HepG2 (cell line): Measurements from ENCODE around the gene PCDH12. TPM values are rescaled to one million over a fixed set of nuclear protein-coding genes. Genes with fewer than 3 reads are reported as not detected.

Source experiments
- ATAC-seq: fragments of 200-7000 bp; cut with Tn5 transposase; 3 replicates; pipeline ENCODE4 v1.9.1; 2020; ENCODE audit warnings: mild to moderate bottlenecking, moderate library complexity
- BruUV-seq: library from RNA; stranded (reverse); fragments of 400-500 nt; replicated peaks from 2 replicates; lab custom pipeline; 2021; lab: Mats Ljungman, UMichigan
- CTCF ChIA-PET: fragments of 300-600 bp; formaldehyde crosslinking; extraction: SDS; loops from one replicate; lab custom pipeline; 2021; ENCODE audit warnings: low total read pairs, inconsistent platforms, low intra/inter-chr PET ratio; lab: Yijun Ruan, JAX
- POLR2A ChIA-PET: fragments of 350-600 bp; sonication (Branson Sonifier 250); formaldehyde crosslinking; loops from one replicate; lab custom pipeline; 2020; ENCODE audit warnings: antibody characterized with exemption, inconsistent platforms; lab: Yijun Ruan, JAX
- DNase-seq: peaks from one replicate; pipeline ENCODE4 v3.0.0-alpha.2; 2015; ENCODE audit warnings: low spot score
- FAIRE-seq: peaks from 3 replicates; lab custom pipeline; 2011; peaks lifted over from hg19 to GRCh38; lab: Jason Lieb, UNC
- H2AFZ ChIP-seq: one replicate; pipeline ENCODE4 v1.6.1; 2011; ENCODE audit warnings: low read length, inconsistent platforms
- H3K27ac ChIP-seq: fragments of 300-600 bp; 3 replicates; pipeline ENCODE4 v1.8.0; 2011; ENCODE audit warnings: mixed run types, mild to moderate bottlenecking, mixed read lengths, low read length, inconsistent platforms; ENCODE audit not compliant: insufficient read depth; ENCODE audit errors: extremely low read length
- H3K27me3 ChIP-seq, 2 experiments: fragments of 200-600 bp in 1 of 2; 2 replicates in 1 of 2; 3 replicates in 1 of 2; pipeline versions ENCODE4 v1.6.0 to v1.8.0; 2011; ENCODE audit warnings: low read length in 2 of 2, mild to moderate bottlenecking in 2 of 2, moderate library complexity in 2 of 2, inconsistent platforms in 1 of 2; ENCODE audit not compliant: insufficient read depth in 2 of 2, control insufficient read depth in 1 of 2
- H3K36me3 ChIP-seq, 2 experiments: fragments of 200-600 bp in 1 of 2; replicated peaks in 1 of 2; 2 replicates in 1 of 2; 3 replicates in 1 of 2; pipeline versions ENCODE4 v1.5.1 to v1.8.0; 2011; ENCODE audit warnings: low read length in 2 of 2, inconsistent platforms in 1 of 2; ENCODE audit not compliant: insufficient read depth in 2 of 2, control insufficient read depth in 1 of 2
- H3K4me1 ChIP-seq: 2 replicates; pipeline ENCODE4 v1.5.1; 2012; ENCODE audit warnings: low read length, inconsistent platforms; ENCODE audit not compliant: insufficient read depth
- H3K4me2 ChIP-seq: 2 replicates; pipeline ENCODE4 v1.6.0; 2011; ENCODE audit warnings: low read depth, low read length, inconsistent platforms
- H3K4me3 ChIP-seq, 3 experiments: fragments of 200-600 bp in 1 of 3; sonication (generic), shearing (Covaris generic) in 1 of 3; replicated peaks in 1 of 3; 2 replicates each; pipeline ENCODE4 v1.5.1; 2011 to 2016; ENCODE audit warnings: low read length in 3 of 3, inconsistent platforms in 2 of 3, low read depth in 2 of 3, mild to moderate bottlenecking in 2 of 3, control low read depth in 1 of 3, mixed read lengths in 1 of 3; ENCODE audit not compliant: insufficient read depth in 1 of 3
- H3K79me2 ChIP-seq: one replicate; pipeline ENCODE4 v1.6.1; 2011; ENCODE audit warnings: low read length, inconsistent platforms; ENCODE audit not compliant: insufficient read depth
- H3K9ac ChIP-seq: 2 replicates; pipeline ENCODE4 v1.6.0; 2011; ENCODE audit warnings: mild to moderate bottlenecking, low read depth, low read length, inconsistent platforms; ENCODE audit not compliant: insufficient read depth
- H3K9me3 ChIP-seq: 2 replicates; pipeline ENCODE4 v1.5.1; 2012; ENCODE audit warnings: mild to moderate bottlenecking, low read length
- H4K20me1 ChIP-seq: 2 replicates; pipeline ENCODE4 v1.6.0; 2011; ENCODE audit warnings: inconsistent platforms, mild to moderate bottlenecking, low read length, moderate library complexity; ENCODE audit not compliant: insufficient read depth
- CBX1 ChIP-seq: IDR thresholded peaks from one replicate; pipeline ENCODE4 v1.6.1; 2016; ENCODE audit warnings: antibody characterized with exemption, low read depth
- CENPX ChIP-seq: sonication (generic); formaldehyde crosslinking; IDR thresholded peaks from 2 replicates; pipeline ENCODE4 v1.9.0; 2021; ENCODE audit warnings: mild to moderate bottlenecking, missing genetic modification reagents, moderate library complexity
- FIP1L1 ChIP-seq: fragments of 200-400 bp; formaldehyde crosslinking; IDR thresholded peaks from 2 replicates; pipeline ENCODE4 v1.6.1; 2018; ENCODE audit warnings: low read depth, mild to moderate bottlenecking, low read length, moderate library complexity, borderline replicate concordance; ENCODE audit not compliant: insufficient read depth
- IKZF5 ChIP-seq: IDR thresholded peaks from 2 replicates; pipeline ENCODE4 v1.6.1; 2018; ENCODE audit warnings: missing genetic modification reagents, mild to moderate bottlenecking, missing compliant biosample characterization
- IRF2 ChIP-seq: IDR thresholded peaks from 2 replicates; pipeline ENCODE4 v1.6.1; 2018; ENCODE audit warnings: missing genetic modification reagents, missing compliant biosample characterization
- KDM5A ChIP-seq: fragments of 200-600 bp; sonication (generic); IDR thresholded peaks from 2 replicates; pipeline ENCODE4 v1.7.0; 2018; ENCODE audit warnings: antibody characterized with exemption, mild to moderate bottlenecking, low read length, borderline replicate concordance
- NCOA5 ChIP-seq: sonication (generic); formaldehyde crosslinking; IDR thresholded peaks from 2 replicates; pipeline ENCODE4 v1.4.0; 2020; ENCODE audit warnings: missing genetic modification reagents
- NPAS2 ChIP-seq: sonication (generic); formaldehyde crosslinking; IDR thresholded peaks from 2 replicates; pipeline ENCODE4 v1.8.0; 2022; ENCODE audit warnings: mild to moderate bottlenecking, missing genetic modification reagents, borderline replicate concordance
- REL ChIP-seq: sonication (generic); formaldehyde crosslinking; conservative IDR thresholded peaks from 2 replicates; pipeline ENCODE4 v1.8.0; 2022; ENCODE audit warnings: mild to moderate bottlenecking, missing genetic modification reagents, moderate library complexity
- ZNF512 ChIP-seq: sonication (generic); formaldehyde crosslinking; IDR thresholded peaks from 2 replicates; pipeline ENCODE4 v1.4.0; 2020; ENCODE audit warnings: mild to moderate bottlenecking, missing genetic modification reagents
- ZNF543 ChIP-seq: sonication (generic); formaldehyde crosslinking; IDR thresholded peaks from 2 replicates; pipeline ENCODE4 v1.4.0; 2020; ENCODE audit warnings: mild to moderate bottlenecking, missing genetic modification reagents
- ZSCAN29 ChIP-seq: sonication (generic); formaldehyde crosslinking; conservative IDR thresholded peaks from 2 replicates; pipeline ENCODE4 v1.4.0; 2020; ENCODE audit warnings: mild to moderate bottlenecking, missing genetic modification reagents
- WGBS: methylation state at CpG from one replicate; pipeline ENCODE4 v1.1.6; 2017; ENCODE audit warnings: low lambda C conversion rate; 5-methylcytosine and 5-hydroxymethylcytosine counted together
- in situ Hi-C: cut with HindIII; loops from 2 replicates; pipeline ENCODE4 v1.10.0; 2017; ENCODE audit warnings: low pct_unique_long_range_greater_than_20kb; ENCODE audit not compliant: extremely low pct_ligation_motif_present
- intact Hi-C: fragments of 100-400 bp; cut with micrococcal nuclease; formaldehyde crosslinking; loops from one replicate; pipeline ENCODE4 v1.10.0; 2022; ENCODE audit not compliant: unreplicated experiment
- polyA plus RNA-seq, 8 experiments: library from polyadenylated mRNA; depleted of rRNA in 3 of 8; stranded (reverse) in 7 of 8; unstranded in 1 of 8; fragments of >200 nt; fragmentation: Illumina TruSeq in 4 of 8; extraction: Trizol in 4 of 8; gene quantifications; 2 replicates each; pipeline versions ENCODE4 v1.2.1 to v1.2.3, GENCODE V29; 2011 to 2016; ENCODE audit warnings: low read depth in 4 of 8, missing spikeins in 1 of 8, mixed read lengths in 1 of 8; ENCODE audit not compliant: insufficient read depth in 1 of 8
- total RNA-seq, 5 experiments: library from RNA; depleted of rRNA; stranded (reverse); fragments of >200 nt; fragmentation: Illumina TruSeq; extraction: Trizol; gene quantifications; 2 replicates each; pipeline ENCODE4 v1.2.3, GENCODE V29; 2016; ENCODE audit warnings: low read depth in 1 of 5
- TF ChIP-seq, protein P1 (sequence below): sonication (generic); formaldehyde crosslinking; conservative IDR thresholded peaks from 2 replicates; pipeline ENCODE4 v1.8.1; 2023; ENCODE audit warnings: missing genetic modification reagents

The PCDH12 gene
- total and polyA plus RNA-seq, 2 of the 13 experiments (the other 11 are each of a cell fraction or from before 2014, with no cell fraction given): not detected

DNA sequence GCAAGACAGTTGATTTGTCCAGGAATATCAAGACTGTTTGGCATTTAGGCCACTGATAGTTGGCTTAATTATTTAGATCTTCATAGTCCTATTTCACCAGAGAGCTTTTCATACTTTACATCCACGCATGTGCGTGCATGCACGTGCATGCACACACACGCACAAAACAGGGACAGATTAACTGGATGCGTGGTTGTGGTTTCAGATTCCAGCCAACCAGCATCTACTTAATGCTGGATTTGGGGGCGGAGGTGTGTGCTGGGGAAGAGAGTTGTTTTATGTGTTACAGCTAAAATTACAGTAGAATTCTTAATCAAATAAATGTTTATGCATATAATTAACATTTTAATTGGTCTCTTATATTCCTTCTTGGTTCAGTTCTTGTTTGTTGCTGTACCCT is 18.2 kb upstream of the PCDH12 start:
- Histone ChIP-seq H4K20me1 (no peaks in the 10 kb centered on the region), H3K4me2 (no peak overlapping the region), H3K79me2 (no peaks in the 10 kb centered on the region), H3K9me3 (no peaks in the 10 kb centered on the region), H2AFZ (no peak overlapping the region), H3K27ac (no peak overlapping the region), H3K4me3 (no peak overlapping the region), H3K36me3 (peaks cover 4 to 35% of the 10 kb centered on the region in 2 experiments; a peak in 4 of 5 replicates), H3K27me3 (no peaks in the 10 kb centered on the region), H3K9ac (no peak overlapping the region), H3K4me1 (peaks cover 11% of the 10 kb centered on the region)
- DNase-seq: no peak
- ChIA-PET CTCF (no interaction called here), POLR2A (interaction anchor here (1.0 kb wide), 1 partner anchor 52 kb away, joined by 3 read pairs; the partner anchor contains the start of gene DELE1)
- no peak for TF ChIP-seq IRF2 (CRISPR knock-in tag)
- TF ChIP-seq FIP1L1: no peak
- no peak for TF ChIP-seq CBX1
- TF ChIP-seq ZSCAN29 (CRISPR knock-in tag): no peak
- TF ChIP-seq REL (CRISPR knock-in tag): no peak
- no TSS peak for BruUV-seq
- FAIRE-seq: no peak
- ATAC-seq: no peak
- intact Hi-C loops (no loop called here), in situ Hi-C loops (loop anchor here (25.0 kb wide), 1 partner anchor 586 kb away; no protein-coding TSS in a partner anchor)
- WGBS: 99% methylated on average over 6 of the region's 6 CpGs

DNA sequence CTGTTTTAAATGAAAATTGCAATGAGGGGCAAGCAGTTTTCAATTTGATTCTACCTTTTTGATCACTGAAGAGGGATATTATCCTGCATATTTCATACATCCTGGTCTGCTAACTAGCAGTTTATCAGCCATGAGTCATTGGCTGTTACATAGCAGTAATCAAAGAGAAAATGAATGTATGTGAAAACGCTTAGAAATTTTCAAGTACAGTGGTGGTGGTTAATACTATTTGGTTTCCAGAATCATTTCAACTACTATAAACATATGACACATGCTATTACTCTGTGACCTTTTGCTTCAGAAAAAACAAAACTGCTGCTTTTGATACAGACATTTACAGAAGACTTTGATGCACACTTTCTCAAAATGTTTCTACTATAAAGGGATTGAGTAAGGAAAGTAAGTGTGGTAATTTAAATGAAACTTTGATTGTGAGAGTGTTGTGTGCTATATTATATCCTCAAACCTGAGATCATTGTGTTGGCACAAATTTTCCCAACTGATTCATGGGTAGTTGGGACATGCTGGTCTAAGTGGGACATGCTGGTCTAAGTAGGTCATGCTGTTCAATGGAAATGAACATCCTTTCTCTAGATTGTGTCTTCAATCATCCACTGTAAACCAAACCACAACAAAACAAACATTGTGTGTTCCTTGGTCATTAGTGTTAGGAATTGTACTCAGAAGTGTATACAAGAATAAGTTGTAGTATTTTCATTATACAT is 16.0 kb upstream of the PCDH12 start:
- ATAC-seq (no peak), DNase-seq (no peak), FAIRE-seq (no peak)
- WGBS: 94% methylated on average over 1 of the region's 1 CpG
- H4K20me1 ChIP-seq: no peaks in the 10 kb centered on the region
- CTCF ChIA-PET: no interaction called here
- no peak overlapping the region for H3K27ac ChIP-seq
- in situ Hi-C loops: no loop called here
- peaks cover 4 to 21% of the 10 kb centered on the region in 2 experiments; a peak in 3 of 5 replicates for H3K36me3 ChIP-seq
- H3K27me3 ChIP-seq: no peaks in the 10 kb centered on the region; a peak in 1 of 5 replicates
- POLR2A ChIA-PET: no interaction called here
- peaks cover 23% of the 10 kb centered on the region for H3K4me1 ChIP-seq
- intact Hi-C loops: no loop called here
- no peak overlapping the region for H3K9ac ChIP-seq
- H3K9me3 ChIP-seq: no peaks in the 10 kb centered on the region
- no TSS peak for BruUV-seq
- H3K79me2 ChIP-seq: peaks cover 4% of the 10 kb centered on the region
- no peak overlapping the region for H3K4me3 ChIP-seq
- H3K4me2 ChIP-seq: no peak overlapping the region
- H2AFZ ChIP-seq: no peak overlapping the region
- TF ChIP-seq NPAS2: no peak
- TF ChIP-seq, protein P1, sequence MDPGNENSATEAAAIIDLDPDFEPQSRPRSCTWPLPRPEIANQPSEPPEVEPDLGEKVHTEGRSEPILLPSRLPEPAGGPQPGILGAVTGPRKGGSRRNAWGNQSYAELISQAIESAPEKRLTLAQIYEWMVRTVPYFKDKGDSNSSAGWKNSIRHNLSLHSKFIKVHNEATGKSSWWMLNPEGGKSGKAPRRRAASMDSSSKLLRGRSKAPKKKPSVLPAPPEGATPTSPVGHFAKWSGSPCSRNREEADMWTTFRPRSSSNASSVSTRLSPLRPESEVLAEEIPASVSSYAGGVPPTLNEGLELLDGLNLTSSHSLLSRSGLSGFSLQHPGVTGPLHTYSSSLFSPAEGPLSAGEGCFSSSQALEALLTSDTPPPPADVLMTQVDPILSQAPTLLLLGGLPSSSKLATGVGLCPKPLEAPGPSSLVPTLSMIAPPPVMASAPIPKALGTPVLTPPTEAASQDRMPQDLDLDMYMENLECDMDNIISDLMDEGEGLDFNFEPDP (CRISPR knock-in tag): no peak
- TF ChIP-seq ZNF512 (CRISPR knock-in tag): no peak
- no peak for TF ChIP-seq IKZF5 (CRISPR knock-in tag)
- TF ChIP-seq NCOA5: no peak
- TF ChIP-seq ZNF543 (CRISPR knock-in tag): no peak
- TF ChIP-seq CENPX: no peak
- TF ChIP-seq KDM5A: no peak
